HL-60/S4 treated with retinoic acid at 250 ng/mL for 4 days and 3 days (cell line): ENCODE data around the gene GPR37L1.
"Not testable (repeated sequence)": the region's sequence is repeated elsewhere in the genome, so short reads cannot be mapped to it uniquely, and the experiment has no call there.

Experiments
- in situ Hi-C: fragments of 300-500 bp; cut with MboI; formaldehyde crosslinking; loops from 2 replicates; pipeline ENCODE4 v1.7.0; 2022; ENCODE audit warnings: low sequenced_read_pairs

Gene GPR37L1

GRCh38 chr1:202165942-202166843 lies 43.5 kb downstream of the GPR37L1 start:
- in situ Hi-C loops, result no loop called here

- in situ Hi-C loops, result not testable (repeated sequence)
Observed at GRCh38 chr1:202167054-202167453, 44.3 kb downstream of the GPR37L1 start.

- in situ Hi-C loops, result no loop called here
Observed at GRCh38 chr1:202167708-202168415, 45.1 kb downstream of the GPR37L1 start.

DNA sequence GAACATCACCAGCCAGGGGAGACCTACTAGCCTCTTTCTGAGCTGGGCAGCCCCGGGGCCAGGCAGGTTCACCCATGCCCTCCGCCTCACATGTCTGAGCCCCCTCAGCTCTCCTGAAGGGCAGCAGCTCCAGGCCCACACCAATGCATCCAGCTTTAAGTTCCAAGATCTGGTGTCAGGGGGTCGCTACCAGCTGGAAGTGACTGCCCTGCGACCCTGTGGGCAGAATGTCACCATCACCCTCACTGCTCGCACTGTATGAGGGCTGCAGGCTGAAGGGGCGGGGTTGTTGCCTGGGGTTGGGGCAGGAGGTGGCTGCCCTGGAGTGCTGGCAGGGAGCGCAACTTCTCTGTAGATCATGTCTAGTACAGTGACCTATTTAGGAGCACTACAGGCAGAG lies 46.1 kb downstream of the GPR37L1 start:
- in situ Hi-C loops, result no loop called here

DNA sequence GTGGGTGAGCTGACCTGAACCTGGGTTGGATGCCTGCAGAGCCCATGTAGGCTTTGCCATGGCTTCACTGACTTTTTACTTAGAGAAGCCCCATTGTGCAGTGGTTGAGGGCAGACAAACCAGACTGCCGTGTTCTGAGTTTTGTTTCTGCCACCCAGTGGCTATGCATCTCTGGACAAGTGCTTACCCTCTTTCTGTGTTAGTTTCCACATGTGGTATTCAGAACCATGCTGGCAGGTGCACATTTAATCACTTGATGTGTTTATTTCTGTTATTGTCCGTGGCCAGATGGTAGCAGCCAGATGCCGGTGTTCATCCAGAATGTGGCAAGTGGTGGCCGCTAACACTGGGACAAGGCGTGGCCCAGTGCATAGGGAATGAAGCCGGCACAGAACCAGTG lies 48.0 kb downstream of the GPR37L1 start:
- in situ Hi-C loops, result no loop called here

GRCh38 chr1:202171292-202172014 lies 48.7 kb downstream of the GPR37L1 start:
- in situ Hi-C loops, result no loop called here

DNA sequence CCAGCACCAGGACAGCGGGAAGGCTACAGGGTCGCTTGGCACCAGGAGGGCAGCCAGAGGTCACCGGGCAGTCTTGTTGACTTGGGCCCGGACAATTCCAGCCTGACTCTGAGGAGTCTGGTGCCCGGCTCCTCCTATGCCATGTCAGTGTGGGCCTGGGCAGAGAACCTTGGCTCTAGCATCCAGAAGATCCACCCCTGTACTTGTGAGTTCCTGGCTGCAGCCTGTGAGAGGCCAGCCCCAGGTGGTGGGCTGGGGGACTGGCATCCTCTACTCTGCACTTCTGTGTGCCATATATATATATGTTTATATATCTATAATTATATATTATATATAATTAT lies 49.3 kb downstream of the GPR37L1 start:
- in situ Hi-C loops, result no loop called here

DNA sequence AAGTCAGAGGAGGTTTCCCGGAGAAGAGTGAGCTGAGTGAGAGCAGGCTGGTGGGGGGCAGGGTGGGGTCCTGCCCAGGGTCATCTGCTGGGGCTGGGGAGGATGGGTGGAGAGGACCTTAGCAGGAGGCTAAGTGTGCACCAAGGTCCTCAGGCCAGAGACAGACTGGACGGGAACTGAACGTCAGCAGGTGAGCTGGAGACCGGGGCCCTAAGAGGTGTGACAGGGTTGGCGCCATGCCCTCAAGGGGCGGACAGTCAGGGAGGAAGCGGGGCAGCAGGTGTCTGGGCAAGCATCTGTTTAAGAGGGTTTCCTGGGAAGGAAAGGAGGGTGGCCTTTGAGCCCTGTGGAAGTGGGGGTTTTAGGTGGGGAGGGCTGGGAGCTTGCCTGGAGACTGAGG lies 51.3 kb downstream of the GPR37L1 start:
- in situ Hi-C loops, result no loop called here

DNA sequence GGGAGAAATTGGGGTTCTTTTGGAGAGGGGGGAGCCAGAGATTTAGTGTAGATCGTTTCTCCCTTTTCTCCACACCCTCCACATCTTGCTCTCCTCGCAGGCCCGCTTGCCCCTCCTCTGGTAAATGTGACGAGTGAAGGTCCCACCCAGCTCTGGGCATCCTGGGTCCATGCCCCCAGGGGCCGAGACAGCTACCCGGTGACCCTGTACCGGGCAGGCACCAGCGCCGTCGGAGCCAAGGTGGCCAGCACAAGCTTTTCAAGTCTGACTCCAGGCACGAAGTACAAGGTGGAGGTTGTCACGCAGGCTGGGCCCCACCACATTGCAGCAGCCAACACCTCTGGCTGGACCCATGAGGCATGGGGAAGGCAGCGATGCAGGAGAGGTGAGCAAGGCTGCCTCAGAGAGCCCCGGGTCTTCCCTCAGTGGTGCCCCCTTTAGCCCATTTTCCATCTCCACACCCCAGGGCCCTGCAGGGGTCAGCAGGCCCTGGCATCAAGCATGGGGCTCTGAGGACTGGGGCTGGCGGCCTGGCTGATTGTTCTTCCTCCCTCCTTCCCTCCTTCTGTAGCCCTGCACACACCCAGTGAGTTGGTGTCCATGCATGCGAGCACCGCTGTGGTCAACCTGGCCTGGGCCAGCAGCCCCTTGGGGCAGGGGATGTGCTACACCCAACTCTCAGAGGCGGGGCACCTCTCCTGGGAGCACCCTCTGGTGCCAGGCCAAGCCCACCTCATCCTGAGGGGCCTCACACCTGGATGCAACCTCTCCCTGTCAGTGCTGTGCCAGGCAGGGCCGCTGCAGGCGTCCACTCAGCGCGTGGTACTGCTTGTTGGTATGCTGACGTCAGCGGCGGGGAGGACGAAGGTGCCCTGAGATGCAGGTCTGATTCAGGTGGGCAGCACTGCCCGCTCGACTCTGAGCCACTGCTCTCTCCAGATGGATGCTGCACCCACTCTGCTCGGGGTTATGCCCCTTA lies 54.5 kb downstream of the GPR37L1 start:
- in situ Hi-C loops, result loop anchor here (25.0 kb wide), 1 partner anchor 535 kb away; the partner anchor contains the start of gene SYT2

DNA sequence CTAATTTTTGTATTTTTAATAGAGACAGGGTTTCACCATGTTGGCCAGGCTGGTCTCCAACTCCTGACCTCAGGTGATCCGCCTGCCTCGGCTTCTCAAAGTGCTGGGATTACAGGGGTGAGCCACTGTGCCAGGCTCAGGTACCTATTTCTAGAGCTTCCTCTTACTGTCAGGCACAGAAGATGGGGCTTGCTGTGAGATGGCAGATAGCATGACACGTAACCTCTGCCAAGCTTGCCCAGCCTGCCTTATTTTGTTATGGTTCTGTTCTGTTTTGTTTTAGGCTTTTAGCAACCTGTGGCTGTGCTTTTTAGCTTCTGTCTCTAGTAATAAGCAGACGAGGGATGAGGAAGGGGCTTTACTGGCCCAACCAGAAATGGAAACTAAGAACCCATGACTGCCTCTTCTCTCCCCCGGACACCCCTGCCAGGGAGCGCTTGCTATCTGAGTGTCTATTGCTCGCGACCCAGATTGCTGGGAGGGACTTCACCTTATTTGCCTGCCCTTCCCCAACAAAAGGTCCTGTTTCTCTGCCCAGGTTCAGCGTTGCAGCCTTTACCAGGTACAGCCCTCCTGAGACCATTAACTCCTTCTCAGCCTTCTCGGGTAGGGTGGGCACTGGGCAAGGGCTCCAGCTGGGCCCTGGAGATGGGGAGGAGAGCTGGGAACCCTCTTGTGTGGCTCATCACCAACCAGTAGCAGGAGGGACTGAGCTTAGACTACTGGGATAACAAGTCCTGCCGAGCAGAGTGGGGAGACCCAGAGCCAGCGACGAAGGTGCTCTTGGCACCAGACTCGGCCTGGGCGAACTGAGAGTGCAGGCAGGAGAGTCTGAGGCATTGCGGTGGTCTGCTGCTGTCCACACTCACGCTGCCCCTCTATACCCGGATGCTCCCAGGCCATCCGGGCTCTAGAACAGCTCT lies 57.4 kb downstream of the GPR37L1 start:
- in situ Hi-C loops, result loop anchor here (10.0 to 25.0 kb wide), 2 partner anchors 145 to 532 kb away; partner anchors contain the start of gene SYT2

DNA sequence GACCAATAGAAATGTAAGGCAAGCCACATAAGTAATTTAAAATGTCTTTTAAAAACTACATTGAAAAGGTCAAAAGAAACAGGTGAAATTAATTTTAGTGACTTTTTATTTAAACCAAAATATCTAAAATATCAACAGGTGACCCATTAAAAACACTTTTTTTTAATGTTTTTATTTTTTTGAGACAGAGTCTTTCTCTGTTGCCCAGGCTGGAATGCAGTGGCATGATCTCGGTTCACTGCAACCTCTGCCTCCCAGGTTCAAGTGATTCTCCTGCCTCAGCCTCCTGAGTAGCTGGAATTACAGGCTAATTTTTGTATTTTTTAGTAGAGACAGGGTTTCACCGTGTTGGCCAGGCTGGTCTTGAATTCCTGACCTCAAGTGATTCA lies 58.0 kb downstream of the GPR37L1 start:
- in situ Hi-C loops, result loop anchor here (10.0 to 25.0 kb wide), 2 partner anchors 144 to 532 kb away; partner anchors contain the start of gene SYT2

- in situ Hi-C loops, result loop anchor here (10.0 to 25.0 kb wide), 2 partner anchors 143 to 531 kb away; partner anchors contain the start of gene SYT2
Observed at GRCh38 chr1:202181586-202181985, 58.9 kb downstream of the GPR37L1 start.

DNA sequence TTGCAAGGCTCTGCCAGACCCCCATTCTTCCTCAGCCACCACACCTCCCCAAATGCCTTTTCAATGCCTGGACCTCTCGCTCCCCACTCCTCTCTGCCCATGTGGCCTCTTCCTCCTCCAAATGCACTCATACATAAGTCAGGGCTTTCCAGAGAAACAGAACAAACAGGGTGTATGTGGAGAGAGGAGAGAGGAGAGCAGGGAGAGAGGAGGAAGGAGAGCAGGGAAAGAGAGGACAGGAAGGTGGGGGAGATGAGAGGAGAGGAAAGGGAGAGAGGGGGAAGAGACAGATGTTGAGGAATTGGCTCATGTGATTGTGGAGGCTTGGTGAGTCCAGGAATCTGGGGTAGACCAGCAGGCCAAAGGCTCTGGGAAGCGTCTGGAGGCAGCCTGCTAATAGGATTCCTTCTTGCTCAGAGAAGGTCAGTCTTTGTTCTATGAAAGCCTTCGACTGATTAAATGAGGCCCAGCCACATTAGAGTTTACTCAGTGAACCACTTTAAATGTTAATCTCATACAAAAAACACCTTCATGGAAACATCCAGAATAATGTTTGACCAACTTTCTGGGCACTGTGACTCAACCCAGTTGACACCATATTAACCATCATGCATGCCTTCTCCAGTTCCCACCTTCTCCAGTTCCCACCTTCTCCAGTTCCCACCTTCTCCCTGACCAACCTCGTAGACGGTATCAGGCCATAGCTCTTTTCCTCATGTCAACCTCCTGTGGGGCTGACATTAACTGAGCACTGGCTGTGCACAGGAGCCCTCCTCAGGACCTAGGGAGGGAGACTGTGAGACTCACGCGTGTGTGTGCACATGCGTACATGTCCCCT lies 59.5 kb downstream of the GPR37L1 start:
- in situ Hi-C loops, result loop anchor here (10.0 to 25.0 kb wide), 2 partner anchors 143 to 530 kb away; partner anchors contain the start of gene SYT2
